GM12878 (cell line): ENCODE measurements around the gene TRMT13. TPM values are rescaled to one million over a fixed set of nuclear protein-coding genes. Genes with fewer than 3 reads are reported as not detected.

Experiments used
- ATAC-seq: fragments of 200-7000 bp; cut with Tn5 transposase; 3 replicates; pipeline ENCODE4 v1.9.1; 2020; ENCODE audit warnings: mild to moderate bottlenecking, moderate library complexity
- BruUV-seq: library from RNA; stranded (reverse); fragments of 400-500 nt; replicated peaks from 2 replicates; lab custom pipeline; 2021; lab: Mats Ljungman, UMichigan
- CTCF ChIA-PET: fragments of 300-600 bp; sonication (Branson Sonifier 250); formaldehyde crosslinking; extraction: SDS; loops from one replicate; lab custom pipeline; 2021; ENCODE audit warnings: inconsistent platforms; lab: Yijun Ruan, JAX
- POLR2A ChIA-PET: fragments of 350-600 bp; formaldehyde crosslinking; extraction: SDS; loops from one replicate; lab custom pipeline; 2021; ENCODE audit warnings: inconsistent platforms; lab: Charles Lee
- RAD21 ChIA-PET: fragments of 300-600 bp; sonication (Branson Sonifier 250); formaldehyde crosslinking; loops from one replicate; lab custom pipeline; 2023; ENCODE audit warnings: antibody characterized with exemption; ENCODE audit not compliant: unreplicated experiment; lab: Charles Lee
- SMC1A ChIA-PET: fragments of 300-600 bp; sonication (Branson Sonifier 250); formaldehyde crosslinking; loops from one replicate; lab custom pipeline; 2023; ENCODE audit not compliant: unreplicated experiment, uncharacterized antibody; lab: Charles Lee
- DNase-seq: peaks from one replicate; pipeline ENCODE4 v3.0.0-alpha.2; 2011; ENCODE audit warnings: low read depth, low spot score
- FAIRE-seq: peaks from 3 replicates; lab custom pipeline; 2011; peaks lifted over from hg19 to GRCh38; lab: Jason Lieb, UNC
- H2AFZ ChIP-seq: 2 replicates; pipeline ENCODE4 v1.6.0; 2011; ENCODE audit warnings: low read depth, low read length, control low read depth; ENCODE audit not compliant: control insufficient read depth
- H3K27ac ChIP-seq: 2 replicates; pipeline ENCODE4 v1.5.1; 2011; ENCODE audit warnings: control low read depth; ENCODE audit not compliant: control insufficient read depth, insufficient read depth
- H3K27me3 ChIP-seq, 2 experiments: replicated peaks in 1 of 2; 2 replicates each; pipeline versions ENCODE4 v1.6.0 to v1.6.1; 2011; ENCODE audit warnings: low read length in 1 of 2; ENCODE audit not compliant: control insufficient read depth in 2 of 2, insufficient read depth in 2 of 2
- H3K36me3 ChIP-seq, 2 experiments: 2 replicates each; pipeline ENCODE4 v1.5.1; 2011; ENCODE audit warnings: low read length in 1 of 2; ENCODE audit not compliant: control insufficient read depth in 2 of 2, insufficient read depth in 2 of 2
- H3K4me1 ChIP-seq: 2 replicates; pipeline ENCODE4 v1.6.1; 2011; ENCODE audit warnings: mild to moderate bottlenecking, low read length, moderate library complexity, mixed read lengths; ENCODE audit not compliant: control insufficient read depth, insufficient read depth
- H3K4me2 ChIP-seq: 2 replicates; pipeline ENCODE4 v1.6.0; 2011; ENCODE audit warnings: control low read depth; ENCODE audit not compliant: control insufficient read depth, insufficient read depth
- H3K4me3 ChIP-seq: fragments of 200-600 bp; sonication (generic); 2 replicates; pipeline ENCODE4 v1.5.1; 2016
- H3K79me2 ChIP-seq: 2 replicates; pipeline ENCODE4 v1.6.0; 2011; ENCODE audit warnings: low read length; ENCODE audit not compliant: control insufficient read depth, insufficient read depth
- H3K9ac ChIP-seq: 2 replicates; pipeline ENCODE4 v1.8.0; 2011; ENCODE audit warnings: low read length, control low read depth, mixed read lengths; ENCODE audit not compliant: control insufficient read depth, insufficient read depth
- H3K9me3 ChIP-seq: replicated peaks from 3 replicates; pipeline ENCODE4 v1.5.1; 2011; ENCODE audit warnings: mild to moderate bottlenecking, low read length; ENCODE audit not compliant: control insufficient read depth, insufficient read depth
- H4K20me1 ChIP-seq: 2 replicates; pipeline ENCODE4 v1.6.0; 2011; ENCODE audit not compliant: control insufficient read depth, insufficient read depth
- BCL3 ChIP-seq: IDR thresholded peaks from 2 replicates; pipeline ENCODE4 v1.6.1; 2011; ENCODE audit warnings: borderline replicate concordance, low read depth, mild to moderate bottlenecking, moderate library complexity, low read length; ENCODE audit not compliant: insufficient read depth, poor library complexity, severe bottlenecking
- DPF2 ChIP-seq: fragments of 450-650 bp; IDR thresholded peaks from 2 replicates; pipeline ENCODE4 v1.6.1; 2017; ENCODE audit warnings: mild to moderate bottlenecking
- EZH2 ChIP-seq: IDR thresholded peaks from 2 replicates; pipeline ENCODE4 v1.6.1; 2012; ENCODE audit warnings: low read depth, mild to moderate bottlenecking, control low read depth, inconsistent platforms, low read length, borderline replicate concordance; ENCODE audit not compliant: control insufficient read depth
- LARP7 ChIP-seq: fragments of 450-650 bp; IDR thresholded peaks from 2 replicates; pipeline ENCODE4 v1.6.1; 2017; ENCODE audit warnings: mild to moderate bottlenecking
- MEF2A ChIP-seq: IDR thresholded peaks from 2 replicates; pipeline ENCODE4 v1.6.1; 2011; ENCODE audit warnings: low read depth, mild to moderate bottlenecking, low read length, moderate library complexity; ENCODE audit not compliant: insufficient read depth
- NBN ChIP-seq: fragments of 450-650 bp; IDR thresholded peaks from 2 replicates; pipeline ENCODE4 v1.6.1; 2016
- REST ChIP-seq: IDR thresholded peaks from 2 replicates; pipeline ENCODE4 v1.6.1; 2012; ENCODE audit warnings: mild to moderate bottlenecking, low read depth, low read length
- SRF ChIP-seq, 2 experiments: IDR thresholded peaks; 2 replicates each; pipeline ENCODE4 v1.6.1; 2011; ENCODE audit warnings: low read depth in 2 of 2, low read length in 2 of 2, mild to moderate bottlenecking in 1 of 2, moderate library complexity in 1 of 2
- USF2 ChIP-seq: IDR thresholded peaks from 2 replicates; pipeline ENCODE4 v1.6.1; 2011; ENCODE audit warnings: low read depth, low read length, improper control_type of control experiment, borderline replicate concordance
- ZNF687 ChIP-seq: fragments of 450-650 bp; IDR thresholded peaks from 2 replicates; pipeline ENCODE4 v1.6.1; 2017; ENCODE audit warnings: mild to moderate bottlenecking, moderate library complexity
- WGBS: methylation state at CpG from one replicate; pipeline ENCODE4 v1.1.6; 2016; ENCODE audit warnings: low lambda C conversion rate; ENCODE audit not compliant: insufficient replicate concordance, insufficient coverage; ENCODE audit errors: missing lambda C conversion rate; 5-methylcytosine and 5-hydroxymethylcytosine counted together
- in situ Hi-C: fragments of 300-500 bp; cut with MboI; formaldehyde crosslinking; loops from 9 replicates; pipeline ENCODE4 v1.14.3; 2018; ENCODE audit warnings: mixed read lengths
- intact Hi-C: fragments of 100-400 bp; cut with micrococcal nuclease; formaldehyde crosslinking; loops from one replicate; pipeline ENCODE4 v1.14.2; 2022; ENCODE audit not compliant: unreplicated experiment
- polyA plus RNA-seq, 11 experiments: library from polyadenylated mRNA; depleted of rRNA in 4 of 11; unstranded in 6 of 11; stranded (reverse) in 5 of 11; fragments of >200 nt; fragmentation: Nextera tagmentation in 4 of 11; fragmentation: Illumina TruSeq in 1 of 11; extraction: Ambion mirVana in 4 of 11; extraction: Trizol in 1 of 11; gene quantifications; 1 replicate in 1 of 11; 2 replicates in 10 of 11; pipeline versions ENCODE4 v1.2.1 to v1.2.3, GENCODE V29; 2011 to 2016; ENCODE audit warnings: inconsistent platforms in 2 of 11, missing spikeins in 2 of 11, low read depth in 1 of 11
- total RNA-seq, 4 experiments: library from RNA; depleted of rRNA in 3 of 4; stranded (reverse); fragments of >200 nt in 3 of 4; fragmentation: Illumina TruSeq in 1 of 4; extraction: Trizol in 1 of 4; gene quantifications; 2 replicates each; pipeline versions ENCODE4 v1.2.1 to v1.2.3, GENCODE V29; 2013 to 2021
- TF ChIP-seq, protein P1 (sequence below): IDR thresholded peaks from 2 replicates; pipeline ENCODE4 v1.6.1; 2012; ENCODE audit warnings: low read depth, low read length, improper control_type of control experiment

Gene TRMT13
- total and polyA plus RNA-seq, 10 of the 15 experiments (the other 5 are each of a cell fraction or from before 2014, with no cell fraction given), result 13.7 to 26.6 (median 21.9) TPM

GRCh38 chr1:100177295-100178041 is 44.5 kb downstream of the TRMT13 start:
- POLR2A ChIA-PET, result no interaction called here
- no peaks in the 10 kb centered on the region for H3K27me3 ChIP-seq
- RAD21 ChIA-PET, result no interaction called here
- H3K9me3 ChIP-seq, result no peaks in the 10 kb centered on the region
- H3K79me2 ChIP-seq, result no peaks in the 10 kb centered on the region
- intact Hi-C loops, result no loop called here
- no peak overlapping the region for H3K4me2 ChIP-seq
- CTCF ChIA-PET, result no interaction called here
- H3K27ac ChIP-seq, result no peak overlapping the region
- BruUV-seq, result no TSS peak
- in situ Hi-C loops, result no loop called here
- SMC1A ChIA-PET, result no interaction called here
- ATAC-seq (no peak), FAIRE-seq (no peak), DNase-seq (no peak)
- H3K4me1 ChIP-seq, result no peaks in the 10 kb centered on the region
- H3K4me3 ChIP-seq, result no peak overlapping the region
- H3K9ac ChIP-seq, result no peak overlapping the region
- H4K20me1 ChIP-seq, result no peaks in the 10 kb centered on the region
- no peaks in the 10 kb centered on the region for H3K36me3 ChIP-seq
- WGBS, result 80% methylated on average over 4 of the region's 4 CpGs
- no peak overlapping the region for H2AFZ ChIP-seq
- TF ChIP-seq EZH2 (no peak), BCL3 (no peak), ZNF687 (no peak), USF2 (no peak), SRF (IDR thresholded peaks at IDR 0.05; ENCODE audit: low read depth in 2 of 2, low read length in 2 of 2) (no peak), DPF2 (no peak), REST (no peak), NBN (no peak), LARP7 (no peak), MEF2A (no peak)
- TF ChIP-seq, protein P1, sequence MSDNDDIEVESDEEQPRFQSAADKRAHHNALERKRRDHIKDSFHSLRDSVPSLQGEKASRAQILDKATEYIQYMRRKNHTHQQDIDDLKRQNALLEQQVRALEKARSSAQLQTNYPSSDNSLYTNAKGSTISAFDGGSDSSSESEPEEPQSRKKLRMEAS, result no peak
